C1 segment of cervical spinal cord (tissue), 14 donors: ENCODE results near the gene MIB2.
A peak's percentile ranks its signal among the peaks of the same experiment; 100 is the strongest.
"Not testable (repeated sequence)": the region's sequence is repeated elsewhere in the genome, so short reads cannot be mapped to it uniquely, and the experiment has no call there.

Experiments used
- DNase-seq, 14 donors: peaks; one replicate each; lab custom pipeline; 2025; lab: John Stamatoyannopoulos, UW

MIB2 gene

DNA sequence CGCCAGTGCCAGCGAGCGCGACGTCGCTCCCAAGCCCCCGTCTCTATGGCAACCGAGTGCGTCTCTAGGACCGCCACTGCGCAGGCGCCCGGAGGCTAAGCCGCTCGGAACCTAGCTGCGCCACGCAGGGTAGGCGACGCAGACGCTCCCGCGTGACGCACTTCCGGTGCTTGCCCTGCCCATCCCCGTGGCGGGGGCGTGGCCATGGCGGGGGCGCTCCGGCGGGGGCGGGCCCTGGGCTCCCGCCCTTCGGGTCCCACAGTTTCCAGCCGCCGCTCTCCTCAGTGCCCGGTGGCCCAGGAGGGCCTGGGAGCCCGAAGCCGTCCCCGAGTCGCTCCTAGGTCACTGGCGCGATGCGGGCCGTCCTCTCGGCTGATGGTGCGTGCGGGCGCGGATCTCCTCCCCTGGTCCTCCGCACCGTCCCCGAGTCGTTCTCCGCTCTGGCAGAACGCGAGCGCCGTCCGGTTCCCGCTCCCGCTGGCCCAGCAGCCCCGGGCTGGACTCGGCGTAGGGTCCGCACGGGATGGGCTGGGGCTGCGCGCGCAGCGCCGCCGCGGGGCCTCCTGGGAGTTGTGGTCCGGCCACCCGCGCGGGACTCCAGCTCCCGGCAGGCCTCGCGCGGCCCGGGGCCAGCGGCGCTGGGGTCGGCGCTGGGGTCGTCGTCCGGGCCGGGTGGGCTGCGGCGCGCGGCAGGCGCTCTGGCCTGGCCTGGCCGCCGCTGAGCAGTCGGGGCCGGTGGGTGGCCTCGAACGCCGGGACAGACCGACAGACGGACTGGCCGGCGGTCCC, at the start of gene MIB2:
TSS of gene MIB2 (plus strand) at position 245 of the 789 bp plus-strand sequence. CDS start 7,953 bp downstream, outside the sequence.
- peak; percentile 46 to 97 (median 92) for DNase-seq

DNA sequence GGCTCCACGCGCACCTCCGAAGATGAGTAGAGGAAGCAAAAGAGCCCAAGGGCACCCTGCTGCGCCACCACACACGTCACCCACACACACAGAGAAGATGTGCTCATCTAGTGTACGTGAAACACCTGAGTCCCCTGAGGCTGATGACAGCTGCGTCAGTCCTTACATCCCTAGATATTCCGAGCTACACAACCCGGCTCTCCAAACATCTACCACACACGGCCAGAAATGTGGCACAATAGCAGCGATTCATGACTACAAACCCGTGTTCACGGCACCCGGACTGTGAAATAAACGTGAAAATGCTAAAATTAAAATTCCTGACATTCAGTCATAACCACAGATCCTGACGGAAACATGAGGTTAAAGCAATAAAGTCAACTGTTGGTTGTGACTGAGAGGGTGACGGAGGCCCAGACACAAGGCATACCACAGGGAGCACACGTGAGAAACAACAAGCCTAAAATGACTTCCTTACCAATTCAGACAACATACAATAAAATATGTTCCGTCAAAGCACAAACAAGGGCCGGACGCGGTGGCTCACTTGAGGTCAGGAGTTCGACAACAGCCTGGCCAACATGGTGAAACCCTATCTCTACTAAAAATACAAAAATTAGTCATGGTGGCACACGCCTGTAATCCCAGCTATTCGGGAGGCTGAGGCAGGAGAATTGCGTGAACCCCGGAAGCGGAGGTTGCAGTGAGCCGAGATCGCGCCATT, 48.0 kb upstream of the MIB2 start:
- no peak for DNase-seq

DNA sequence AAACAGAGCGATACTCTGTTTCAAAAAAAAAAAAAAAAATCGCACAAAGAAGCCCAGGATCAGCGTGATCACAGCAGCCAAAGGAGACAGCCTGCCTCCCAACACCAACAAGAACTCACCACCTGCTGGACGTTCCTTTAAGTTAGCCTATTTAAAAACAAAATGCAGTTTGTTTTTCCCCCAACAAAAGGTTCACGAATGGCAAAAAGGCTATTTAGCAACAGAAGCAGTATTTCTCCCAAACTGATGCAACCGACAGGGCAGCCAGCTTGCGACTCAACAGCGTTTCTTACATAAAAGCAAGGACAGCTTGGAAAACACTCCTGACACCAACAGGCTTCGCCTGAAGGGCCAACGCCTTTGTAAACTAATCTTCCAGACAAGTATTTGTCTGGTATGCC, 47.4 kb upstream of the MIB2 start:
- DNase-seq = no peak

DNA sequence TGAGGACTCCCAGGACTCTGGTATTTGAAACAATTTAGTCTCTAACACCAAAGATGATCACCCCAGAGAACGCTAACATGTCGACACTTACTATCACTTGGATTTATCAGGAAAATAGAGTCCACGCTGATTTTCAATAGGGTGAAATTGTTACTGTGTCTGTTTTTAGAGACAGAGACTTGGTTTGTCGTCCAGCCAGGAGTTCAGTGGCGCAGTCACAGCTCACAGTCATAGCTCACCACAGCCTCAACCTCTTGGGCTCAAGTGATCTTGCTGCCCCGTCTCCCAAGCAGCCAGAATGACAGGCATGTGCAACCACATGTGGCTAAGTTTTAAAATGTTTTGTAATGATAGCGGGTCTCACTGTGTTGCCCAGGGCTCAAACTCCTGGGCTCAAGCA, 46.0 kb upstream of the MIB2 start:
- no peak for DNase-seq

DNA sequence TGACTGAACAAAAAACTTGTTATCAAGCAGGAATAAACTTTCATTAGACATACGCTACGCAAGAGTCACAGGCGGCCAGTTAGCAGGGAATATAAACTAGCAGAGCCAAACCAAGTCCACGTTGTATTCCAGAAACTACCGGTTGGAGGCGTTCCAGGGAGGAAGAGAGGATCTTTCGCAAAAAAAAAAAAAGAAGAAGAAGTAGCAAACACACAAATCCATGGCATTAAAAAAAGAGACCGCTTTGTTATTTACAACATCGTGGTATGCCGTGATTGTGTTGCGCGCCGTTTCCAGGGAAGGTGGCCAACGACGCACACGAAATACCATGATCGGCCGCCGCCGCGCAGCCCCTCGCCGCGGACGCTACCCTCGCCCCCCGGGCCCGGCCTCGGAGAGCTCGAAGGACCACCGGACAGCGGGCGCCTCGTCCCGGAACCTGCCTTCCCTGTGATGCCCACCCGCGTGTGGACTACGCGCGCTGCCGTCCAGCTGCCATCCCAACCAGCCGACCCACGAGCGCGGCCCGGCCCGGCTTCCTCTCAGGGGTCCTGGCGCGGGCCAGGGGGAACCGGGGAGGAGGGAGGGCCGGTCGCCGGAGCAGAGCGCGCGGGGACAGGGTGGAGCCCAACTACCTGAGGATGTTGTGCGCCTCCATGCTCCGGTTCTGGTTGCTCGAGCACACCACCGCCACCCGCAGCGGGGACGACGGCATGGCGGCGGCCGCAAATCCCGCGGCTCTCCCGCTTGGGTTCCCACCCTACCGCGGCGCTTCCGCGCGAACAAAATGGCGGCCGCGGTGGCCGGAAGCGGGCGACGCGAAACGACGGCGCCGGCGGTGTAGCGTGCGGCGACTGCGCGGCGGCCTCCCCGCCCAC, 41.2 kb upstream of the MIB2 start:
- DNase-seq = peak in 8 of 14 donors; percentile 67 to 89 (median 76)

DNA sequence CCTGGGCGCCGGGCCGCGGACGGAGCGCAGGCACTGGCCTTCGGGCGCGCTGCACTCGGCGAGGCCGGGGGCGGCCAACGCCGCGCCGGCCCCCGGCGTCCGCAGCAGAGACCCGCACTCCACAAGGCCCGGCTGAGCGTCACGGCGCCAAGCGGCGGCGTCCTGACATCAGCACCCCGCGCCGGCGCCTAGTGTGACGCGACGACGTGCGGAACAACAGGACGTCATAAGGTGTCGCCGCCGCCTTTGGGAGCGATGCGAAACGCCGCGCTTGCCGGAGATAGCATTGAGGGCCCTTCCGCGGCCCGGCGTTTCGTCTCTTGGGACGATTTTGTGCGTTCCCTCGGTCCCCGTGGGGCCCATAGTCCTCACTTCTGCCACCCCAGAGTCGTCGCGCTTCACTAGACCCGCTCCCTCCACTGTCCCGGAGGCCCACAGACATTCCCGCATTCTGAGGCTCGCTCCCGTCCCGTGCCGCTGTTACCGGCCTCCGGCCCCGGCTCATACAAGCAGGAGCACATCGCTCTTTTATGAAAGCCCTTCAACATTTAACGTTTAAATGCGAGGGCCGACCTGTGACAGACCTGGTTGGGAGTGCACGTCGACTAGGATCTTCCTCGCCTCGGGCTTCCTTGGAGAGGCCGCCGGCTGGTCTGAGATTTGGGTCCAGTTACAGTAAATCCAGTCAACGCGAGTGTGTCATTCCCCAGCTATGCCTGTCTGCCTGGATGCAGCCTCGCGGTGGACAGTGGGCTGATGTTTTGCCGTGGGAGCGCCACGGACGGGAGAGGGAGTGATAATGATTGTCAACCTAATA, 40.4 kb upstream of the MIB2 start, which contains the start of gene SSU72:
TSS of gene SSU72 (minus strand) at position 143 of the 817 bp plus-strand sequence. CDS start 306 bp downstream, outside the sequence.
- peak; percentile 29 to 90 (median 78) for DNase-seq

DNA sequence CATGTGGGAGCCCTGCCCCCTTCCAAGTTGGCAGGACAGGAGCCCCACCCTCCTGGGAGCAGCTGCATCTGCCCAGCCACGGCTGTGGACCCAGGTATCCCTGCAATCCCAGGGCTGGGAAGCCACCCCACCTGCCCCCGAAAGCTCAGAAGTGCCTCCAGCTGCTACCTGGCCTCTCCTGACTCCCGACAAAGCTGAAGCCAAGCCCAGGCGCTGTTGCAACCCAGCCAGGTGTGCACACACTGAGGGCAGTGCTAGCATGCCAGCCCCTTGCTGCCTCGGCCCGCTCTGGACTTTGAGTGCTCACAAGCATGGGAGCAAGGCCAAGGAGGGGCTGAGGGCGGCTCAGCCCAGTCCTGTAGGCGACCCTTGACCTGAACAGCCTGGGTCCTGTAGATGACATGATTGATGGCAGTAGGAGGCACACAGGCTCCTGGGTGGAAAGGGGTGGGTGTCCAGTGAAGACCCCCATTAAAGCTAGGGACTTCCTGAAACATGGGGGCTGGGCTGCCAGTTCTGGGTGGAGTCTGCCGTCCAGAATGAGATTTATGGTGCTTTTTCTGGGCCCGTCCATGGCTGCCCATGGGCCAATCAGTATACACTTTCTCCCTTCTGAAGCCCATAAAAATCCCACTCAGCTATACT, 37.8 kb upstream of the MIB2 start:
- no peak for DNase-seq

DNA sequence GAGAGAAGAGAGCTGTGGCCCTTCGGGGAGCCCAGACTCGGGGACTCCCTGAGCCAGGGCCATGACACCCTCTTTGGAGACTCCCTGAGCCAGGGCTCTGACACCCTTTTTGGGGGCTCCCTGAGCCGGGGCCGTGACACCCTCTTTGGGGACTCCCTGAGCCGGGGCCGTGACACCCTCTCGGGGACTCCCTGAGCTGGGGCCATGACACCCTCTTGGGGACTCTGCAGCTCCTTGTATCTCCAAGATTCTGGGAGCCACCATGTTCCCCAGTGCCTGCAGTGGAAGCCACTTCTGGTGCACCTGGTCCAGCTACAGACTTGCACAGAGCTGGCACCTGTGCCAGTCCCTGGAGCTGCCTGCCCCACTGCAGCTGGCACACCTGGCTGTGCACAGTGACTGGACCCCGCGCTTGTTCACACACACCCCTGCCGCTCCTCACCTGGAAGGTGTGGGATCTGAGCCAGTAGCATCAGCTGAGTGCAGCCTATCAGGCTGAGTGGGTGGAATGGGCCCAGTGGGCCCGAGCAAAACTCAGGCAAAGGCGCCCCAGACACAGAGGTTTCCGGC, 36.8 kb upstream of the MIB2 start:
- DNase-seq = no peak

DNA sequence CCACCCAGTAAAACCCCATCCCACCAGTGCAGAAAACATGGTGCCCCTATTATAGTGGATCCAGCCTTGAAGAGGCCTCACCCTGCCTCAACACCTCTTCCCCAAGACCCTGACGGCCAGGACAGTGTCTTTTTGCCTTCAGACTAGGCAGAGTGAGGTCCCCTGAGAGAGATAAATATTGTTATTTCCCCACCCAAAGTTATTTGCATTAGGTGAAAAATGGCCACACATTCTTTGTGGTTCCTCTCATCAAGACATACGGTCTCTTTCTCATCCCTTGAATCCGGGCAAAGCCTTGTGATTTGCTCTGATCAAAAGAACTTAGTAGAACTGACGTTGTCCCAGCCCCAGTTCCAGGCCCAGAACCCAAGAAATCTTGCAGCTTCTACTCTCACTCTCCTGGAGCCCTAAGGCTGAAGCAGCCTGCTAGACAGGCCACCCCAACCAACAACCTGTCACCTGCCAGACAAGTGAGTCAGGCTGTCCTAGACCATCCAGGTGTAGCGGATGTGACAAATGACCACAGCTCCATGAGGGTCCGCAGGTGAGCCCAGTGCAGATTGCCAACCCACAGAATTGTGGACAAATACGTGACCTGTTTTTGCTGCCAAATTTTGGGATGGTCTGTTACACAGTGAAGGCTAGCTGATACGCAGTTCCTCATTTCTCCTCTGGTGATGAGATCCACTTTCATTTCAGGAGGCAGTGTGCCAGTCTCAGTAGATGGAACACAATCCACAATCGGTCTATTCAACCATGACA, 32.5 kb upstream of the MIB2 start:
- no peak for DNase-seq

DNA sequence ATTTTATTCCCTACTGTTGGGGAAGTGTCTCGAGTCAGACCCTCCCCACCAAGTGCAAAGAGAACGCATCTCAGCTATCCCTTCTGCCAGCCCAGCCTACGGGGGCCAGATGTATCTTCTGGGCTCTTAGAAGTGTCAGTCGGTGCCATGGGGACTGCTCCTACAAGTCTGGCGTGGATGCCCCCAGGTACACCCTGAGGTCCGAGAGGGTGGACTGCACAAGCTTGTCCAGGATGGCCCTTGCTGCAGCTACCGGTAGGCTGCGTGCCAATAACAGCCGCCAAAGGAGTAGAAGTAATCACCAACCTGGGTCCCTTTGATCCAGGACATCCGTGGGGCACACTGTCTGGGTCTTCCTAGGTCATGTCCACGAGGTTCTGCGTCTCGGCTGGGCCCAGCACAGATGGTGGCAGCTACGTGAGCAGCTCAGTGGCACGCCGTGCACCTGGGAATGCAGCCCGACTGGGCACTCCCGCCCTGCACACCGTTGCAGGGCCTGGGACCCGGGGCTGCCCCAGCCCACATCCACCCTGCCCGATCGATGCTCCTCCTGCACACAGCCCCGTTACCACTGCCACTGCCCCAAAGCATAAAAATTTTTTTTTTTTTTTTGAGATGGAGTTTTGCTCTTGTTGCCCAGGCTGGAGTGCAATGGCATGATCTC, 31.8 kb upstream of the MIB2 start:
- no peak for DNase-seq

DNA sequence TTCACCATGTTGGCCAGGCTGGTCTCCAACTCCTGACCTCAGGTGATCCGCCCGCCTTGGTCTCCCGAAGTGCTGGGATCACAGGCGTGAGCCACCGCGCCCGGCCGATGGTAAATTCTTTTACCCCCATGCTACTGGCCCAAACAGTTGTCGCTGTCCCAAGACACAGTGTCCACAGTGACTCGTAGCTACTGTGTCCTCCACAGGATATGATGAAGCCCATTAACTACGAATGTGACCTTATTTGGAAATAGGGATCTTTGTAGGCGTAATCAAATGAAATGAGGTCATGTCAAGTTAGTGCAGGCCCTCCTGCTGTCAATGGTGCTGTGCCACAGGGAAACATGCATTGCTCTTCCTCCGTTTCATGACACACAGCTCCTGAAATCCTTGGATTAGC, 23.8 kb upstream of the MIB2 start:
- no peak for DNase-seq

DNA sequence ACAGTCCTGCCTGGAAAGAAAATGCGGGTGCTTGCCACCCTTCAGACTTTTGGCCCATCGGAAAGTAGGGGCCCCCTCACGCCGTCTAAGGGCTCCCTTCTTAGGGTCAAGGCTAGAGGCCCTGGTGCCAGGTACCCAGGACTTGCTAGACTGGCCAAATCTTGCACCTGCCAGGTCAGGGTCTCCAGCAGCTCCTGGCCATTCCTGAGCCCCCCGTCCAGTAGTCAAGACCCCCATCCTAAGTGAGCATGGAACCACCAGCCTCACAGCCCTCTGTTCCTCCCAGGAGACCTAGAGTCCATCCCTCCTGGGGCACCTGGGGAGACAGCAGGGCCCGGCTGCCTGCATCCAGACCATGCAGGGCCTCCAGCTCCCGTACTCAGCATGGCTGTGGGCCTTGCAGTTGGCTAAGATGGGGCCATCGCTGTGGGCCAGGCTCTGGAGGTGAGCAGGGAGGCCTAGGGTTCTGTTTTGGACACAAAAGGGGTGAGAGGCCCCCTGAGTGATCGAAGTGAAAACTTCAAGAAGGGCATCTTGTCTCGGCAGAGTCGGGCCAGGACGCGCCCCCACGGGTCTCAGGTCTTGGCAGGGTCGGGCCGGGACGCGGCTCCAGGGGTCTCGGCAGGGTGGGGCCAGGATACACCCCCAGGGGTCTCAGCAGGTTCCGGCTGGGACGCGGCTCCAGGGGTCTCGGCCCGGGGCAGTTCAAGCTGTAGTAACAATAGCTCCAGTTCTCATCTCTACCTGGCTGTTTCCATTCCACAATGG, 21.3 kb upstream of the MIB2 start:
- DNase-seq = no peak

DNA sequence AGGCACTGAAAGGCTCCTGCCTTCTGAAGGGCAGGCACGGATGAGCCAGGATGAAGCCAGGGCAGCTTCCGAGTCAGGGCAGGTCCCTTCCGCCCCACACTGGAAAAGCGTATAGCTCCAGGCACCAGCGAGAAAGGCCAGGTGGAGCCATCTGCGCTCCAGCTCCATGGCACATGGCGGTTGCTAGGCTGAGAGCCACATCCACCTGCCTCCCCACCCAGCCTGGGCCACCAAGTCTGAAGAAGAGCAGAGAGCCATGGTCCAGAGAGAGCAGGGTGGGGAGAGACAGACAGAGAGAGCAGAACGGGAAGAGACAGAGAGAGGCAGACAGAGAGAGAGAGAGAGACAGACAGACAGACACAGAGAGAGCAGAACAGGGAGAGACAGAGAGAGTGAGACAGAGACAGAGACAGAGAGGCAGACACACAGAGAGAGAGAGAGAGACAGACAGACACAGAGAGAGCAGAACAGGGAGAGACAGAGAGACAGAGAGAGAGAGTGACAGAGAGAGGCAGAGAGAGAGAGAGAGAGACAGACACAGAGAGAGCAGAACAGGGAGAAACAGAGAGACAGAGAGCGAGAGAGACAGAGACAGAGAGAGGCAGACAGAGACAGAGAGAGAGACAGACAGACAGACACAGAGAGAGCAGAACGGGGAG, 20.6 kb upstream of the MIB2 start:
- DNase-seq = no peak

DNA sequence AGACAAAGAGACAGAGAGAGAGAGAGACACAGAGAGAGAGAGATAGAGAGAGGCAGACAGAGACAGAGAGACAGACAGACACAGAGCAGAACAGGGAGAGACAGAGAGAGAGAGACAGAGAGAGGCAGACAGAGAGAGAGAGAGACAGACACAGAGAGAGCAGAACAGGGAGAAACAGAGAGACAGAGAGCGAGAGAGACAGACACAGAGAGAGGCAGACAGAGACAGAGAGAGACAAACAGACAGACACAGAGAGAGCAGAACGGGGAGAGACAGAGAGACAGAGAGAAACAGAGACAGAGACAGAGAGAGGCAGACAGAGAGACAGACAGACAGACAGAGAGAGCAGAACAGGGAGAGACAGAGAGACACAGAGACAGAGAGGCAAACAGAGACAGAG, 20.0 kb upstream of the MIB2 start:
- not testable (repeated sequence) for DNase-seq

DNA sequence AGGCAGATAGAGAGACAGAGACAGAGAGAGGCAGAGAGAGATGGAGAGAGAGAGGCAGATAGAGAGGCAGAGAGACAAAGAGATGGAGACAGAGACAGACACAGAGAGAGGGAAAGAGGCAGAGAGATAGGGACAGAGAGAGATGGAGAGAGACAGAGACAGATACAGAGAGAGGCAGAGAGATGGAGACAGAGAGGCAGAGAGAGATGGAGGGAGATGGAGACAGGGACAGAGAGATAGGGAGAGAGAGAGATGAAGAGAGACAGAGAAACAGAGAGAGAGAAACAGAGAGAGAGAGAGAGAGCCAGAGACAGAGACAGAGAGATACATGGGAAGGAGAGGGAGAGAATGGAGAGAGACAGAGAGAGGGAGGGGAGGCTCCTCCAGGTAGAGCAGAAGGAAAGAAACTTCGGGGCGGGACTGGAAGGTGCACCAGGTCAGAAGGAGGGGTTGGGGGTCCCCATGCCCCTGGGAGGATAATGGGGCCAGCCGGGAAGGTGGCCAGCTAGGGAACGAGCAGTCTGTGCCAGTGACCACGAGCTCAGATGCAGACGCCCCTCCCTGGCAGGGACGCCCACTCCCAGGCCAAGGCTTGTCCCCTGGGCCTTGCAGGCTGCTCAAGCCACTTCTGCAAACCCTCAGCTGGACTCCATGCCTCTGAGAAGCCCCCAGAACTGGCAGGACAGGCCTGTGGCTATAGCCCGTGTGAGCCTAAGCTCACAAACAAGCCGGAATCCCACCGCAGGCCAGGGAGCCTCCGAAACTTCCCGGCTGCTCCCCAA, 18.6 kb upstream of the MIB2 start:
- DNase-seq = no peak

DNA sequence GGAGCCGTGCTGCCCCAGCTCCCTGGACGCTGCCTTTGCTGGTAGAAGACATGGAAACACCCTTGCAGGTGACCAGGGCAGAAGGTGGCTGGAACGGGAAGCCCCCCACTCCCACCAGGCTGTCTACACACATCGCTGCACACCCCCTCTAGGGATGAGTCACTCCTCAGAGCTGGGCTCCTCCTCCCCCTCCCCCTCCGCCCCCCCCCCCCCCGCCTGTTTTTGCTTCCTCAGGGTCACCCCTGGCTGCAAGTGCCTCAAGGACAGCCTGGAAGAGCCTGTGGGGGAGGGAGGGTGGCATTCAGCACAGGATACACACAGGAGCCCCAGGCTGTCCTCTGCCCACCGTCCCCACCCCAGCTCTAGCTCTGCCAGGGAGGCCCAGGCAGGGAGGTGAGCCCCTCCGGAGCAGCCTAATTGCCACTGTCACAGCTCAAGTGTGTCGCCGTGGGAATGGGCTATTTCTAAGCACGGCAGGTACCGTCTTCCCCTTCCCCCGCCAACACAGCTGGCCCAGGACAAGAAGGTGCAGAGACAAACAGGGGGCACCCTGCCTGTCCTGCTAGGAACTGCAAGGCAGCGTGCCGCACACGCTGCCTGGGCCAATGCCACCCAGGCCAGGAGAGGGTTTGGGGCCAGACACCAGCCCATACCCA, 17.9 kb upstream of the MIB2 start:
- DNase-seq = no peak
